ENCODE results near the gene MED13L. TPM values are rescaled to one million over a fixed set of nuclear protein-coding genes. Genes with fewer than 3 reads are reported as not detected.

The MED13L gene
- total and polyA plus RNA-seq, 2 of the 8 experiments (the other 6 are each of a cell fraction or from before 2014, with no cell fraction given): 15.9 to 51.7 TPM

GRCh38 chr12:116263431-116263830, 14.1 kb downstream of the MED13L start:
- H4K91ac ChIP-seq (replicated peaks; ENCODE audit: insufficient read length, low read length): no peak overlapping the region
- H3K4me2 ChIP-seq (ENCODE audit: insufficient read depth in 1 of 2, low read depth in 2 of 2, low read length in 2 of 2): 0 out of 4 replicates have a peak overlapping the region, but pooled peaks of 1 of the 2 experiments have one; percentile 21
- no peak overlapping the region for H3K56ac ChIP-seq (replicated peaks; ENCODE audit: insufficient read length, low read depth, low read length)
- no peak overlapping the region for H3K23ac ChIP-seq (ENCODE audit: insufficient read length)
- FAIRE-seq: no peak
- no peak overlapping the region for H2BK15ac ChIP-seq (ENCODE audit: low read length)
- no peak overlapping the region for H2AK5ac ChIP-seq (ENCODE audit: low read depth, low read length)
- peaks cover 0 to 8% (median 6%) of the 10 kb centered on the region in 4 experiments; a peak in 4 of 7 replicates for H3K4me1 ChIP-seq (replicated peaks in 1 of 4; ENCODE audit: control insufficient read depth in 3 of 4, insufficient read depth in 4 of 4, low read length in 3 of 4)
- no peak for DNase-seq (ENCODE audit: low read depth in 1 of 2, low spot score in 2 of 2)
- no peak overlapping the region for H2BK5ac ChIP-seq (ENCODE audit: low read depth, low read length)
- no peak overlapping the region for H2AFZ ChIP-seq (ENCODE audit: low read length)
- peak overlapping the region; percentile 20; the same call in 1 of the 2 replicates for H3K18ac ChIP-seq (ENCODE audit: extremely low read depth, low read length)
- H3K9me3 ChIP-seq (ENCODE audit: insufficient read depth in 2 of 2, low read depth in 1 of 2, low read length in 1 of 2): no peaks in the 10 kb centered on the region
- no peak overlapping the region for H3K14ac ChIP-seq (ENCODE audit: insufficient read length)
- H3K27me3 ChIP-seq (replicated peaks in 1 of 4; ENCODE audit: control insufficient read depth in 3 of 4, extremely low read depth in 1 of 4, insufficient read depth in 3 of 4, low read length in 3 of 4): no peaks in the 10 kb centered on the region
- H3K79me2 ChIP-seq (ENCODE audit: control insufficient read depth in 1 of 2, insufficient read depth in 2 of 2, low read length in 2 of 2): peaks cover 38 to 99% of the 10 kb centered on the region in 2 experiments; a peak in 3 of 4 replicates
- H3K79me1 ChIP-seq (ENCODE audit: low read depth, low read length): peaks cover 10% of the 10 kb centered on the region
- POLR2A ChIA-PET (ENCODE audit: partially characterized antibody): interaction anchor here (1.1 kb wide), 1 partner anchor 9 kb away, joined by 3 read pairs; no protein-coding TSS in a partner anchor
- H4K20me1 ChIP-seq (replicated peaks in 1 of 2; ENCODE audit: control insufficient read depth in 1 of 2, insufficient read depth in 2 of 2, low read length in 2 of 2): peaks cover 1 to 16% of the 10 kb centered on the region in 2 experiments
- H2BK20ac ChIP-seq (ENCODE audit: low read length): no peak overlapping the region
- CTCF ChIA-PET (ENCODE audit: partially characterized antibody): interaction anchor here (0.6 kb wide), 1 partner anchor 324 kb away, joined by 3 read pairs; no protein-coding TSS in a partner anchor
- H3K4ac ChIP-seq (replicated peaks; ENCODE audit: insufficient read length, low read depth, low read length): no peak overlapping the region
- H3K36me3 ChIP-seq (ENCODE audit: control insufficient read depth in 2 of 4, insufficient read depth in 4 of 4, low read length in 3 of 4): no peaks in the 10 kb centered on the region
- no peak overlapping the region; a peak in 1 of 7 replicates for H3K9ac ChIP-seq (replicated peaks in 1 of 4; ENCODE audit: extremely low read depth in 1 of 4, low read depth in 3 of 4, low read length in 3 of 4)
- no peaks in the 10 kb centered on the region for H3K23me2 ChIP-seq (ENCODE audit: low read depth, low read length)
- peak overlapping the region; percentile 28; the same call in 1 of the 2 replicates for H2BK12ac ChIP-seq (ENCODE audit: low read depth, low read length)
- no peak overlapping the region for H4K5ac ChIP-seq (ENCODE audit: insufficient read length, low read depth, low read length)
- H3K4me3 ChIP-seq (ENCODE audit: extremely low read depth in 1 of 4, insufficient read depth in 2 of 4, low read depth in 3 of 4, low read length in 4 of 4): no peak overlapping the region
- 78% methylated on average over 1 of the region's 1 CpG; no CpG with 5 or more reads in 1 of the 2 experiments for WGBS, 2 experiments (ENCODE audit: extremely low coverage in 1 of 2, insufficient coverage in 1 of 2, insufficient read length in 1 of 2, insufficient replicate concordance in 2 of 2, low coverage in 1 of 2, low lambda C conversion rate in 2 of 2, missing lambda C conversion rate in 1 of 2)
- H3K27ac ChIP-seq (ENCODE audit: low read depth, low read length): no peak overlapping the region
- no peak overlapping the region for H4K8ac ChIP-seq (ENCODE audit: extremely low read depth, insufficient read depth, low read length)
- H2BK120ac ChIP-seq (replicated peaks; ENCODE audit: low read depth, low read length): no peak overlapping the region
- TF ChIP-seq CHD1 (IDR thresholded peaks at IDR 0.05; ENCODE audit: low read depth, low read length) (no peak), MAX (IDR thresholded peaks at IDR 0.05) (no peak), GABPA (IDR thresholded peaks at IDR 0.05; ENCODE audit: borderline replicate concordance, insufficient read depth, low read length) (no peak), SP1 (IDR thresholded peaks at IDR 0.05; ENCODE audit: low read depth, low read length) (no peak), HDAC2 (IDR thresholded peaks at IDR 0.05; ENCODE audit: borderline replicate concordance in 1 of 2, low read depth in 2 of 2, low read length in 2 of 2) (no peak), EZH2 (IDR thresholded peaks at IDR 0.05; ENCODE audit: low read depth, low read length, severe bottlenecking) (no peak), ATF3 (IDR thresholded peaks at IDR 0.05; ENCODE audit: insufficient read depth, low read depth, low read length) (no peak)
